Peyer's patch (tissue), 4 donors: ENCODE measurements around the gene PHACTR1. TPM values are rescaled to one million over a fixed set of nuclear protein-coding genes. Genes with fewer than 3 reads are reported as not detected.

ENCODE experiments used
- DNase-seq, 3 donors: peaks; one replicate each; pipeline ENCODE4 v3.0.0-alpha.2; 2017 to 2019
- H3K27ac ChIP-seq, 4 donors: fragments of 200-600 bp; sonication (generic); one replicate each; pipeline ENCODE4 v1.5.1; 2016 to 2019
- H3K27me3 ChIP-seq, 2 donors: fragments of 200-600 bp; sonication (generic); one replicate each; pipeline ENCODE4 v1.5.1; 2019
- H3K36me3 ChIP-seq, 3 donors: fragments of 200-600 bp; sonication (generic); one replicate each; pipeline ENCODE4 v1.5.1; 2016 to 2019
- H3K4me1 ChIP-seq, 4 donors: fragments of 200-600 bp; sonication (generic); one replicate each; pipeline ENCODE4 v1.5.1; 2016 to 2019
- H3K4me3 ChIP-seq, 4 donors: fragments of 200-600 bp; sonication (generic); 1 replicate in 3 of 4; 2 replicates in 1 of 4; pipeline ENCODE4 v1.5.1; 2016 to 2019; ENCODE audit warnings: mild to moderate bottlenecking in 1 of 4
- H3K9me3 ChIP-seq, 4 donors: fragments of 200-600 bp; sonication (generic); one replicate each; pipeline ENCODE4 v1.5.1; 2016 to 2019; ENCODE audit warnings: mild to moderate bottlenecking in 1 of 4
- CTCF ChIP-seq, 6 experiments: fragments of 450-650 bp in 4 of 6; fragments of 200-600 bp in 2 of 6; sonication (generic) in 1 of 6; IDR thresholded peaks; one replicate each; pipeline ENCODE4 v1.5.1; 2017 to 2019; ENCODE audit warnings: antibody characterized with exemption in 6 of 6, mild to moderate bottlenecking in 3 of 6, moderate library complexity in 1 of 6
- POLR2A ChIP-seq, 2 donors: fragments of 450-650 bp; IDR thresholded peaks; one replicate each; pipeline ENCODE4 v1.5.1; 2017; ENCODE audit warnings: antibody characterized with exemption in 2 of 2, mild to moderate bottlenecking in 2 of 2, moderate library complexity in 2 of 2
- total RNA-seq, 4 donors: library from RNA; depleted of rRNA; stranded (reverse); fragments of >200 nt; gene quantifications; one replicate each; pipeline ENCODE4 v1.1.0, GENCODE V29; 2016

PHACTR1 gene
- total RNA-seq, 4 donors from 2014 or later = 0.35 to 19.0 (median 1.7) TPM

GRCh38 chr6:13248994-13249393 lies 532.4 kb downstream of the PHACTR1 start:
- no peak for TF ChIP-seq POLR2A (IDR thresholded peaks at IDR 0.05)
- TF ChIP-seq CTCF (IDR thresholded peaks at IDR 0.05) = no peak
- no peaks in the 10 kb centered on the region for H3K36me3 ChIP-seq
- no peak overlapping the region for H3K27ac ChIP-seq
- no peaks in the 10 kb centered on the region for H3K9me3 ChIP-seq
- H3K4me3 ChIP-seq = no peak overlapping the region
- no peak for DNase-seq
- no peaks in the 10 kb centered on the region for H3K4me1 ChIP-seq
- no peaks in the 10 kb centered on the region for H3K27me3 ChIP-seq

- H3K4me1 ChIP-seq = no peaks in the 10 kb centered on the region
- no peaks in the 10 kb centered on the region for H3K27me3 ChIP-seq
- no peaks in the 10 kb centered on the region for H3K36me3 ChIP-seq
- H3K4me3 ChIP-seq = no peak overlapping the region
- H3K9me3 ChIP-seq = no peaks in the 10 kb centered on the region
- no peak for DNase-seq
- H3K27ac ChIP-seq = no peak overlapping the region
- no peak for TF ChIP-seq POLR2A (IDR thresholded peaks at IDR 0.05)
- no peak for TF ChIP-seq CTCF (IDR thresholded peaks at IDR 0.05)
Observed at GRCh38 chr6:13249817-13250216, 533.2 kb downstream of the PHACTR1 start.

- peaks cover 0 to 3% (median 0%) of the 10 kb centered on the region in 4 donors for H3K9me3 ChIP-seq
- no peak overlapping the region for H3K27ac ChIP-seq
- no peak overlapping the region for H3K4me3 ChIP-seq
- no peaks in the 10 kb centered on the region for H3K4me1 ChIP-seq
- no peaks in the 10 kb centered on the region for H3K36me3 ChIP-seq
- no peak for DNase-seq
- TF ChIP-seq CTCF (IDR thresholded peaks at IDR 0.05) (no peak), POLR2A (IDR thresholded peaks at IDR 0.05) (no peak)
- H3K27me3 ChIP-seq = no peaks in the 10 kb centered on the region
Observed at GRCh38 chr6:13250703-13251102, 534.1 kb downstream of the PHACTR1 start.

- no peak overlapping the region for H3K4me3 ChIP-seq
- TF ChIP-seq POLR2A (IDR thresholded peaks at IDR 0.05) = no peak
- no peak for TF ChIP-seq CTCF (IDR thresholded peaks at IDR 0.05)
Observed at GRCh38 chr6:13251242-13251641, 534.7 kb downstream of the PHACTR1 start.

GRCh38 chr6:13252790-13253189 lies 536.2 kb downstream of the PHACTR1 start:
- Histone ChIP-seq H3K27me3 (no peaks in the 10 kb centered on the region), H3K36me3 (no peaks in the 10 kb centered on the region), H3K4me1 (no peaks in the 10 kb centered on the region), H3K4me3 (no peak overlapping the region), H3K27ac (no peak overlapping the region), H3K9me3 (peaks cover 0 to 4% (median 0%) of the 10 kb centered on the region in 4 donors)
- TF ChIP-seq POLR2A (IDR thresholded peaks at IDR 0.05) (no peak), CTCF (IDR thresholded peaks at IDR 0.05) (no peak)
- no peak for DNase-seq

More at GRCh38 chr6:13251242-13251641, 534.7 kb downstream of the PHACTR1 start:
- H3K27me3 ChIP-seq = no peaks in the 10 kb centered on the region
- H3K4me1 ChIP-seq = no peaks in the 10 kb centered on the region
- H3K27ac ChIP-seq = no peak overlapping the region
- no peak for DNase-seq
- H3K9me3 ChIP-seq = peaks cover 0 to 4% (median 0%) of the 10 kb centered on the region in 4 donors
- no peaks in the 10 kb centered on the region for H3K36me3 ChIP-seq

- TF ChIP-seq CTCF (IDR thresholded peaks at IDR 0.05) (no peak), POLR2A (IDR thresholded peaks at IDR 0.05) (no peak)
Observed at GRCh38 chr6:13253272-13253671, 536.7 kb downstream of the PHACTR1 start.

More at GRCh38 chr6:13253272-13253671, 536.7 kb downstream of the PHACTR1 start:
- Histone ChIP-seq H3K4me3 (no peak overlapping the region), H3K4me1 (no peaks in the 10 kb centered on the region), H3K27me3 (no peaks in the 10 kb centered on the region), H3K9me3 (peaks cover 0 to 4% (median 0%) of the 10 kb centered on the region in 4 donors), H3K36me3 (no peaks in the 10 kb centered on the region), H3K27ac (no peak overlapping the region)
- no peak for DNase-seq
